ENCODE measurements around the gene HDAC4.

Gene HDAC4

GRCh38 chr2:239012936-239013677, 387.7 kb downstream of the HDAC4 start:
- in situ Hi-C loops (cut with HindIII; ENCODE audit: low pct_ligation_motif_present, low sequenced_read_pairs), result no loop called here
- Histone ChIP-seq H3K4me3 (ENCODE audit: low read depth, low read length) (no peak overlapping the region), H3K27ac (no peak overlapping the region), H3K27me3 (replicated peaks) (peaks cover 15% of the 10 kb centered on the region), H3K36me3 (replicated peaks) (no peaks in the 10 kb centered on the region)
- no peak for DNase-seq
- no peak for TF ChIP-seq CTCF (IDR thresholded peaks at IDR 0.05; ENCODE audit: low read depth, low read length, missing control alignments)

GRCh38 chr2:239012228-239012627, 388.6 kb downstream of the HDAC4 start:
- in situ Hi-C loops (cut with HindIII; ENCODE audit: low pct_ligation_motif_present, low sequenced_read_pairs), result no loop called here
- no peak for DNase-seq
- TF ChIP-seq CTCF (IDR thresholded peaks at IDR 0.05; ENCODE audit: low read depth, low read length, missing control alignments), result no peak

GRCh38 chr2:239009589-239009961, 391.2 kb downstream of the HDAC4 start:
- DNase-seq, result no peak
- no peak overlapping the region for H3K27ac ChIP-seq
- H3K36me3 ChIP-seq (replicated peaks), result no peaks in the 10 kb centered on the region
- in situ Hi-C loops (cut with HindIII; ENCODE audit: low pct_ligation_motif_present, low sequenced_read_pairs), result no loop called here
- peaks cover 19% of the 10 kb centered on the region for H3K27me3 ChIP-seq (replicated peaks)
- TF ChIP-seq CTCF (IDR thresholded peaks at IDR 0.05; ENCODE audit: low read depth, low read length, missing control alignments), result no peak
- H3K4me3 ChIP-seq (ENCODE audit: low read depth, low read length), result no peak overlapping the region

More at GRCh38 chr2:239012228-239012627, 388.6 kb downstream of the HDAC4 start:
- no peak overlapping the region for H3K27ac ChIP-seq
- no peak overlapping the region for H3K4me3 ChIP-seq (ENCODE audit: low read depth, low read length)
- no peaks in the 10 kb centered on the region for H3K36me3 ChIP-seq (replicated peaks)
- H3K27me3 ChIP-seq (replicated peaks), result peaks cover 19% of the 10 kb centered on the region

GRCh38 chr2:239008677-239009588, 391.9 kb downstream of the HDAC4 start:
- no peak for TF ChIP-seq CTCF (IDR thresholded peaks at IDR 0.05; ENCODE audit: low read depth, low read length, missing control alignments)
- no peak for DNase-seq
- H3K4me3 ChIP-seq (ENCODE audit: low read depth, low read length), result no peak overlapping the region
- no peaks in the 10 kb centered on the region for H3K36me3 ChIP-seq (replicated peaks)
- no peak overlapping the region for H3K27ac ChIP-seq
- H3K27me3 ChIP-seq (replicated peaks), result peaks cover 19% of the 10 kb centered on the region
- in situ Hi-C loops (cut with HindIII; ENCODE audit: low pct_ligation_motif_present, low sequenced_read_pairs), result no loop called here

- in situ Hi-C loops (cut with HindIII; ENCODE audit: low pct_ligation_motif_present, low sequenced_read_pairs), result no loop called here
- Histone ChIP-seq H3K4me3 (ENCODE audit: low read depth, low read length) (no peak overlapping the region), H3K27me3 (replicated peaks) (peaks cover 19% of the 10 kb centered on the region), H3K27ac (no peak overlapping the region), H3K36me3 (replicated peaks) (no peaks in the 10 kb centered on the region)
- TF ChIP-seq CTCF (IDR thresholded peaks at IDR 0.05; ENCODE audit: low read depth, low read length, missing control alignments), result no peak
- DNase-seq, result no peak
Observed at GRCh38 chr2:239008004-239008403, 392.8 kb downstream of the HDAC4 start.
